A172 (cell line): ENCODE data around the gene SIPA1L3. TPM values are rescaled to one million over a fixed set of nuclear protein-coding genes. Genes with fewer than 3 reads are reported as not detected.

Source experiments
- DNase-seq: peaks from one replicate; pipeline ENCODE4 v3.0.0-alpha.2; 2015; ENCODE audit warnings: low spot score
- total RNA-seq: library from RNA; depleted of rRNA; stranded (reverse); fragments of >200 nt; shearing (Covaris generic); gene quantifications from 2 replicates; pipeline ENCODE4 v1.2.3, GENCODE V29; 2014

Gene SIPA1L3
- total RNA-seq, 1 experiment from 2014 or later = 42.2 TPM

DNA sequence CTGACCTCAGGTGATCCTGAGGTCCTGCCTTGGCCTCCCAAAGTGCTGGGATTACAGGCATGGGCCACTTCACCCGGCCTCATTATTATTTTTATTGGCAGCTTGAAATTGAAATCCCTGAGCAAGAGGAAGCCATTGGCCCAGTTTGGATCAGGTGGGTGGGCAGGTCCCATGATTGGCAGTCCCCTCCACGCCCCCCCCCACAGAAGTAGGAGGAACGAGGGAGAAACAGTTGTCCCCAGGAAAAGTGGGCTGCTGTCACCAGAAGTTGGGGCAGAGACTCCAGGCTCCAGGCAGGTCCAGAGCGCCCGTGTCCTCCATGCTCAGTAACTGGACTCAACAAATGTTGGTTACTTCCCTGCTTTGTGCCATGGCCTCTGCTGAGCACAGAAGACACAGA is 70.4 kb downstream of the SIPA1L3 start:
- DNase-seq = no peak

DNA sequence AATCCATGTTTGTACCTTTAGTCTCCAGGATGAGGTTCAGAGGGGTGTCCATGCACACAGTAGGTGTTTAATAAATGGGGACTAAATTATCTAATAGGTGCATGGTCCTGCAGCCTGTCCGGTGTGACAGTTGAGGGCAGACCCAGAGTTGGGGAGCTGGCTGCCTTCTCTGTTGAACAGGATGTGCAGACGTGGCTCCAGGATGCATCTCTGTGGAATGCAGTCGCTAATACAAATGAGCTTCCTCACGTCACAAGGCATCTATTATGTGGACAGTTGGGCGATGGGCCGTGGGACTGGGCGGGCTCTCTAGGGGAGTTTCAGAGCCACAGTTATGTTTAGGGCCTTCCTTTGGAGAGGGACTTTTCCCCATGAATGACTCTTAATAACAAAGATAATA is 71.0 kb downstream of the SIPA1L3 start:
- DNase-seq = peak; percentile 92

DNA sequence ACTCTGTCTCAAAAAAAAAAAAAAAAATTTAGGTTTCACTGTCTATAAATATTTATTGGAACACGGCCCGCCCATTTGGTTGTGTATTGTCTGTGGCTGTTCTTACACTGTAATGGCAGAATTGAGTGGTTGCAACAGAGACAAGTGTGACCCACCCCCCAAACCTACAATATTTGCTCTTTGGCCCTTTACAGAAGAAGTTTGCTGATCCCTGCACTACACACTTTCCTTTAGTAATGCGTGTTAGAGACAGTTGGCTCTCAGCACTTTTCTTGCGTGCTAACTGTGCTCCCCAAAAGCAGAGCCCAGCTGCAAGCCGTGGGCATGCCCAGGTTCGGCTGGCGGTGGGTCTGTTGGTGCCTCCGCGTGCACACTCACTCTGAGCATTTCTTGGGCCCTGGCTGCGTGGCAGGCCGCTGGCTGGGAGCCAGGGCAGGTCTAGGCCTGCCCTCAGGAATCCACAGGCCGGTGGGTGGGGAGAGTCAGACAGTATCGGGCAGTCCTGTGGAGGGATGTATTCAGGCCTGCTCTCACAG is 72.6 kb downstream of the SIPA1L3 start:
- DNase-seq = no peak

DNA sequence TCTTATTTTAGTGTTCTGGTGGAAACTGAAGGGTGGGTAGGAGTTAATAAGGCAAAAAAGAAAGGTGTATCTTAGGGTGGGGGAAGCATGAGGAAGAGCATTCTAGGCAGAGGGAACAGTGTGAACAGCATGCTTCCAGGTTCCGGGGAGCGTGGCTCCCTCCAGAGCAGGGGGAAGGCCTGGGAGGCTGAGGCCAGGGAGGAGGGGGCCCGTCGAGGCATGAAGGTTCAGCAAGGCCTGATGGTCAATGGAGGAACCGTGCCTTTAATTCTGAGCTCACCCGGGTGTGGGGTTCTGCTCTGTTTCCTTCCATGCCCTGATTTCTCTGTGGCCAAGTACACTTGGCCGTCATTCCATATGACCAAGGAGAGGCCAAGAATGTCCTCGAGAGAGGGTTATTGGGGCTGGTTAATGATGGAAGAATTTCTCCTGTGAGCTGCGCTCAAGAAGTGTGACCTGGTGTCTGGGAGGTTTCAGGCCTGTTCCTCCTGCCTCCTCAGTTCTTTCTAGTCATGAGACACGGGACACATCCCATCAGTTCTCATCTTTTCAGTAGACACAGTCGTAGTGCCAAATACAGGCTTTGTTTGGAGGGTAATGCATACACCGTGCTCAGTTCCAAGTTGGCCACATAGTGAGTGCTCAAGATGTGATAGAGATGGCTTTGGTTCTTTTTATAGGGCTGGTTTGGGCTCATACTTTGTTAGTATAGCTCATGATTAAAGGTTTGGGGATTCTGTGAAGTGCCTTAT is 73.6 kb downstream of the SIPA1L3 start:
- no peak for DNase-seq

DNA sequence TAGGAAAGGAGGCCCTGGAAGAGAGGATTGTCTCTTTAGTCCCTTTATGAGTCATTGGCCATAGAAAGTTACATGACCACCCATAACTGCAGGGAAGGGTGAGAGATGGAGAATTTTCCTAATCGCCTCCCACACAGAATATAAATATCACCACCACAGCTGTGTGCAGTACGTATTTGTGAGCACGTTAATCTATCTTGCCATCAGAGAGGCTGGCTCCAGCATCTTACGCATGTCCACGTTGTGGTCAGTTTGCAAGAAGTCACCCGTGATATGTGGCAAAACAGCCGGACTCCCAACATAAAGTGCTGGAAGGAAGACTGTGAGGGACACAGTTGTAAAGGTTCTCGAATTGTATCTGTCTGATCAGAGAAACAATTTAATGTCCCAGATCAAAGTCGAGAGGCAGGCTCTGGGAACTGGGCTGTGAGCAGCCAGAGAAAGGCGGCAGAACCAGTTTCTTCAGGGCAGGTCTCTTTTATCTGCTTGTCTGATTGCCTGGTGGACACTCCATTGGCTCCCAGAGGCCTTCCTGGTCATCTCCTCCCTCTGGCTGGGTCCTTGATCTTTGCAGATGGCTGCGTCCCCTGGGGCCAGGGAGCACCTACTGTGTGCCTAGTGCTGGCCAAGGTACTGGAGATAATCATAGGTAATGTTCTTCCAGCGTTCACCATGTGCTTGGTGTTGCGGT is 74.9 kb downstream of the SIPA1L3 start:
- DNase-seq = no peak

DNA sequence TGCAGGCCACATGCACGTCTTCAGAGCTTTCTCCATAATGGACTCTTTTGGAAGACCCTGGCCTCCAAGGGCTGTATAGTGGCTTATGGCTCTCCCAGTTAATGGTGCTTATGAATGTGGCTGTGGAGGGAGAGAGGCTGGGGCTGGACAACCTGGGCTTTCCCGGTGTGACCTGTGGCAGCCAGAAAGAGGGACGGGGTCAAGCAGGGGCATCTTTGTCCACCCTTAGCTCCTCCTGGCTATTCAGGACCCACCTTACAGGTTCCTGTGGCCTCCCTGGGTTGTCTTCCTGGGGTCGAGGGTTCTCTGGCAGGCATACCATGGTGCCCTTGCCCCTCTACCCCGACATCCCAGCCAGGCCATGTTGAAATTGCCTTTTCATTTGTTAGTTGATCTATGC is 75.6 kb downstream of the SIPA1L3 start:
- no peak for DNase-seq

DNA sequence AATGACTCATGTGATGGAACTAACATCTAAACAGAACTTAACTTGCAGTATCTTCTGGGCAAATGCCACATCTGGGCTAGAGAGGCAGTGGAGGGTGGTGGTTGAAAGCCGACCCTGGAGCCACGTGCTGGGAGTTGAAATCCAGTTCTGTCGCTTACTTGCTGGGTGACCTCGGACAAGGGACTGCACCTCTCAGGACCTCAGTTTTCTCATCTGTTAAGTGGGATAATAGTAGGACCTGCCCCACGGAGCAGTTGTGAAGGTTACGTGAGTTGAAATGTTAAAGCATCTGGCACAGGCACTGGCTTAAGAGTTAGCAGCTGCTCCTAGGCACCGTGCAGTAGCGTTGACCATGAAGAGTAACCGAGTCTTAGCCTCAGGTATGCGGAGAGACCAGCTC is 76.1 kb downstream of the SIPA1L3 start:
- no peak for DNase-seq

DNA sequence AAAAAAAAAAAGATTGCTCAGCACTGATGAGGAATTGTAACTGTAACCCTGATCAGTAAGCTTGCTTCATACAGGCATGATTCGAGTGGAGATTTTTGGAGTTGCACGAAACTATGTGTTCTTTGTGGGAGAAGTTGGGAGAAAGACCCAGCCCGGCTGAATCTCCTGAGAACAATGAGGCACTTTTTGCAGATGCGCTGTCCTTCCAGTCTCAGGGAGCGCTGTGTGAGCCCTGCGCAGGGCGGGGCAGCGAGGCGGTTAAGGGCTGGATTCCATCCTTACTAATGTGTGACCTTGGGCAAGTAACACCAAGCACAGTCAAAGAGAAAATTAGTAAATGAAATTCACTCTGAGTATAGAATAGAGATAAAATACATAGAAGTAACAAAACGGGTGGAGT is 76.9 kb downstream of the SIPA1L3 start:
- no peak for DNase-seq

DNA sequence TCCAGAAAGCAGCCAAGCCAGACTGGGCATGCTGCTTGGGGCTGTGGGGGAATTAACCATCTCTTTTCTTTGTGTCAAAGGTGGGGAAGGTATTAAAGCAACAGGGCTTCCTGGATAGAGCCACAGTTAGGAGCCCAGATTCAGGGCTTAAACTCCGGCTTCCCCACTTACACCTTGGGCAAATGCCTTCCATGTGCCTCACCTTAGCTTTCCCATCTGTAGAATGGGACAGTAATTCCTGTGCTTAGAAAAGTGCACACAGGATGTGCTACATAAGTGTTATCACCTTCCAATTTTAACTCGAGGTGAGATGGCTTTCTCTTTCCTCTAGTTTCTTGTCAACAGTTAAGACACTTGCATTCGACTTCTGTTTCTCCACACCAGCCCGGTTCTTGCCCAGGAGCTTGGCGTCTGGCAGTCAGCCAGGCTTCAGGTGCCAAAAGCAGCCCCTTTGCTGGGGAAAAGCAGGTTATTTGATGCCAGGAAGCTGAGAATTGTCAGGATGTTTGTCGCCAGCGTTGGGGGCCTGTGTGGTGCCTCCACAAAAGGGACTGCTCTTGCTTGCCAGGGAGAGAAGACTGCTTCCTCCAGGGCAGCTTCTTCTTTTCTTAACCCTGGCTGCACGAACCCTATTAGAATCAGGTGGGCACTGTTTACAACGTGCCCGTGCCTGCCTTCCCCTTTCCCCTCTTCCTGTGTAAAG is 79.2 kb downstream of the SIPA1L3 start:
- no peak for DNase-seq

DNA sequence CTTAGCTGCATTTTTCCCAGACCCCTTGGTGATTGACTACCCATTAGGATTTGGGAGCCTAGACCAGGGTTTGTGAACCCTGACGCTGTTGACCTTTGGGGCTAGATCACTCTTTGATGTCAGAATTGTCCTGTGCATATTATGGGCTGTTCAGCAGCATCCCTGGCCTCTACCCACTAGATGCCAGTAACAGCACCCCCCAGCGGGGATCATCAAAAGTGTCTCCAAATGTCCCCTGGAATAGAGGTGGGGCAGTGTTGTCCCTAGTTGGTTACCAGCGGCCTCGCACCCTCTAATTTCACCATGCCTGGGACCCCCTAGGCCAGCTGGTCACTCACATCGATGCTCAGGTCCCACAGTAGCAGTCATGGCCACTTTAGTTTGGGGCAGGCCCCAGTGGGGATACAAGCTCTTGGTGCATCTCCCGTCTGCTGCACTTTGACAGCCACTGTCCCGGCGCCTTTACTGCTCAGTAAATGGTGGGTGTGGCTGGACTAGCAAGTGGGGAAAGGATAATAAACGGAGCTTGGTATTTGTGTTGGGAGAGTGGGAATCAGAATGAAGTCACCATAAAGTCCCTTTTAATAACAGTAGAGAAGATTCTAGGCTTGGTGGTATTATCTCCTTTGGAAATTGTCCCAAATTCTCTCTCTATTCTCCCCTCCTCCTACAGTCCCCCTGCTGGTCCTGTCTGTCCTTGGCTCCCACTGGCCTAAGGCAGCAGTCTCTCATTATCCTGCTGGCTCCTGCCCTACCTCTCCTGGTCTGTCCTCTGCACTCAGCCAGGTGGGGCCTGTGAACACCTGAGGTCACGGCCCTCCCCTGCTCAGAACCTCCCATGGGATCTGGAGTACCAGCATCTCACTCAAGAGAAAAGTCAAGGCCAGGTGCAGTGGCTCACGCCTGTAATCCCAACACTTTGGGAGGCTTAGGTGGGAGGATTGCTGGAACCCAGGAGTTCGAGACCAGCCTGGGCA is 80.6 kb downstream of the SIPA1L3 start:
- no peak for DNase-seq

DNA sequence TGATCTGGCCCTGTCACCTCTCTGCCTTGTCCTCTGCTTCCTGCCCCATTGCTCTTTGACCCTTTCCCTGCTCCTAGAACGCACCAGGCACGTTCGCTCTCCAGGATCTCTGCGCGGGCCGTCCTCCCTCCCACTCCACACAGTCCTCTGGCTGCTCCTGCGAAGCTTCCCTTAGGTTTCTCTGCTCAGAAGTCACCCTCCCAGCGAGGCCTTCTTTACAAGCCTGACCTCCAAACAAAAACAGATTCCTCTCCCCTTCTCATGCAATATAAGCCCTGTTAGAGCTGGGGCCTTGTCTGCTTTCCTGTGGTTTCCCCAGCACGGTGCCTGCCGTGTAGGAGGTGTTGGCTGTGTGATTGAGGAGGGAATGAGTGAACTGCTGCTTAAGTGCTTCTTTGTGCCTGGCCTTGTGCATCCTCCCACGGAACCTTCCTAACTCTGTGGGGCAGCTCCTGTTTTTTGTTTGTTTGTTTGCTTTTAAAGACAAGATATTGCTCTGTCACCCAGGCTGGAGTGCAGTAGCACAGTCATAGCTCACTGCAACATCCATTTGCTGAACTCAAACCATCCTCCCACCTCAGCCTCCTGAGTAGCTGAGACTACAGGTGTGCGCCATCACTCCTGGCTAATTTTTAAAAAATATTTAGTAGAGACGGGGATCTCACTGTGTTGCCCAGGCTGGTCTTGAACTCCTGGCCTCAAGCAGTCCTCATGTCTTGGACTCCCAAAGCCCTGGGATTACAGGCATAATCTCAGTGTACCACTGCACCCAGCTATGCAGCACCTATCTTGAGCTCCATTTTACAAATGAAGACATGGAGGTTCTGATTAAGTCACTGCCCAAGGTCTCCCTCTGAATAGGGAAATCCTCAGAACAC is 82.0 kb downstream of the SIPA1L3 start:
- DNase-seq = no peak

DNA sequence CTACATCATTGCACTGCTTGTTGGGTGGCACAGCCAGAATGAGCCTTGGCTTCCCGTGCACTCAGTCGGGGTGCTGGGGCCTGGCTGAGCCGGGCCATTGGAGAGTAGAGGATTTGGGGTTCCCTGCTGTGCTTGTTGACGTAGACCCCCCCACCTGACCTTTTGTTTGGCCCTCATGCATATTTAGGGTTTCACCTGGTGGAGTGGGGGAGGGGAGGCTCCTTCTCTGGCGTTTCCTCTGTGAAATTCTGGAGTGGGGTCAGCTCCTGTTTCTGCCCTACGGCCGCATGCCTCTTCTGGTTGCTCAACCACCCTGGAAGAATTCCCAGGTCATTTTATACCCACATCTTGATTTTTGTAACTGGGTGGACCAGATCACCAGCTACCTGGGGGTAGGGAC is 82.8 kb downstream of the SIPA1L3 start:
- no peak for DNase-seq

DNA sequence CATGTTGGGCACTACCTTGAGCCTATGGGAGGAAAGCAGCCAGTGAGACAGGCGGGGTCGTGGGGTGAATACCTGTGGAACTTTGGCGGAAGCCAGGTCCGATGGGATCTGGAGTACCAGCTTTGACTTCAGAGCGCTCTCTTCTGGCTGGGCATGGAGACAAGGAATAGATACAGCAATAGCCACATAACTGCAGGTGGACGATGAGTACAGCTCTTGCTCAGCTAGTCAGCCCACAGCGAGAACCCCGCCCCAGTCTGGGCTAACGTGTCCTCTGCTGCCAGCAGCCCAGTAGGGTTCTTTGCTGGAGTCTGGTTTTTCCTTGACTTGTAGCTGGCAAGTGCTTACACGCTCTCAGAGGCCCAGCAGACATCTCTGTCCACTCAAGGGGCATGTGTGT is 83.4 kb downstream of the SIPA1L3 start:
- peak; percentile 55 for DNase-seq

DNA sequence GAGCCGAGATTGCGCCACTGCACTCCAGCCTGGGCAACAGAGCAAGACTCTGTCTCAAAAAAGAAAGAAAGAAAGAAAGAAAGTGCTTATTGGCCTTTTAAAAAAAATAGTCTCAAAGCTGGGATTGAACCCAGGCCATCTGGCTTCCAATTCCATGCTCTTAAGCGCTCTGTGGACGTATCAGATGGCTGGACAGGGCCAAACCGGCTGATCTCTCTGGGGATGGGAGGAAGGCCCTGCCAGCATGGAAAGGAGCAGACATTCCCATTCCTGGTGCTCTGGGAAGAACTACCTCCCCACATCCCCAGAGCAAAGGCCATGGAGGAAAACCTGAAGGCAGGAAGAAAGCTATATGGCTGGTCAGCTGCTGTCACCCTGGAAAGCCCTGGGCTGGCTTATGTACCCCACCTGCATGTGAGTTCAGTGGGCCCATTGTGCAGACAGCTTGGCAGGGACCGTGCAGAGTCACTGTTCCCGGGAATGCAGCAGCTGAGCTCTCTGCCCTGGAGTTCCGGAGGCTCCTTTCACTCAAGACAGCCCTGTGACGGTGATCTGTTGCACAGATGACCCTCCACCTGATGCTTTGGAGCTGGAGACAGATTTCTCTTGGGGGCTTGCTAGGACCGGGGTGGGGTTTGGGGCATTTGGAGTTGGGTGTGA is 84.3 kb downstream of the SIPA1L3 start:
- no peak for DNase-seq

DNA sequence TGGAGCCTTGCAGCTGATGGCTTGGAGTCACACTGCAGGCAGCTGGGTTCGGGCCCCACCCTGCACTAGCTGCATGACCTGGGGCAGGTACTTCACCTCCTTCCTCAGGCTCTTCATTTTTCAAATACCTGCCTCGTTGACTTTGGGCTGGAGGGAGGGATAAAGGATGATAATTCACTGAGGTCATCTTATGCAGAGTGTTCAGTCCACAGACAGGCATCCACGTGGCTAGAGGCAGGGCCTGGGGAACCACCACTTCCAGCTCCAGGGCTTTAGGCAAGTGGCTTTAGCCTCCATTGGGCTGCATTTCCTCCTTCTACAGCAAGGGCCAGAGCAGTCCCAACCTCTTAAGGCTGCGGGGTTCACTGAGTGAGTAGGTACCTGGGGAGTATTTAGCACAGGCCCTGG is 84.8 kb downstream of the SIPA1L3 start:
- peak; percentile 31 for DNase-seq

DNA sequence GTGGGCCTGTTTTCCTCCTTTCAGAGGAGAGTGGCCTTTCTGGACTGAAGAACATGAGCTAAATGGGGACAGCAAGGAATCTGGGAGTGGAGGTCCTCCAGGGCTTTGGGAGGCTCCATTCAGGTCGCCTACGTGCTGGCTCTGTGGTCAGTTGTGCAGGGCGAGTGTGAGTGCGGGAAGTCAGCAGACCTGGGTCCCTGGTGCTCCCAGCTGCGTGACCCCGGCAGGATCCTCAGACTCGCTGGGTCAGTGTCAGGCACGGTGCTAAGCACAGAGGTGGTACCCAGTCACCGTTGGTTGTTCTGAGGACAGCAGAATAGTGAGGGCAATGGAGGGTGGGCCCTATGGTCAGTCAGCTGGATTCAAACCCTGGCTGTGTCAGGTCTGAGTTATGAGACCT is 85.8 kb downstream of the SIPA1L3 start:
- DNase-seq = no peak

DNA sequence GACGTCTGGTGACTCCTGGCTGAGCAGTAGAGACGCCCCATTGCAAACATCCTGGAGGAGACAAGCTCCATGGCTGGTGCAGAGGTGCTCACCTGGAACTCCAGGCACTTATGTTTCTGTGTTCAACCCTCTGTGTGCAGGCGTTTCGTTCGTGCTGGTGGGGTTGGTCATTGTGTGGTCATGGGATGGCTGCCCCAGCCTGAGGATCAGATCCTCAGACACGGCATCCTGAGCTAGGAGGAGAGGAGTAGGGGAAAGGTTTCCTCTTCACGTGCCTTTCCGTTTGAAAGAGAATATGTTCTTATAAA is 87.8 kb downstream of the SIPA1L3 start:
- DNase-seq = no peak

DNA sequence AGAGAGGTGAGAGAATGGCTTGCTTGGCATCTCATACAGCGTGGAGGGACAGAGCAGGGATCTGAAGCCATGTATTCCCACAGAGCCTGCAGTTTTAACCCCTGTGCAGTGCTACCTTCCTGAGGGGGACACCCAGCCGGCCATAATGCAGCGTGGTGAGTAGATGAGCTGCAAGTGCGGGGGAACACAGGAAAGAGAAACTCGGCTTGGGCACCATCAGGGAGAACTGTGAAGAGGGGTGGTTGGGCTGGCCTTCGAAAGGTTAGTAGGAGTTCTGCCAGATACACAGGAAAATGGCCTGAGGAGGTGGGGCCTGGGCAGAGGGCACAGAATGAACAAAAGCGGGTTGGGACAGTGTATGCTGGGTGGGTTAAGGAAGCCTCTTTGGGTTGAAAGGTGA is 88.3 kb downstream of the SIPA1L3 start:
- no peak for DNase-seq

DNA sequence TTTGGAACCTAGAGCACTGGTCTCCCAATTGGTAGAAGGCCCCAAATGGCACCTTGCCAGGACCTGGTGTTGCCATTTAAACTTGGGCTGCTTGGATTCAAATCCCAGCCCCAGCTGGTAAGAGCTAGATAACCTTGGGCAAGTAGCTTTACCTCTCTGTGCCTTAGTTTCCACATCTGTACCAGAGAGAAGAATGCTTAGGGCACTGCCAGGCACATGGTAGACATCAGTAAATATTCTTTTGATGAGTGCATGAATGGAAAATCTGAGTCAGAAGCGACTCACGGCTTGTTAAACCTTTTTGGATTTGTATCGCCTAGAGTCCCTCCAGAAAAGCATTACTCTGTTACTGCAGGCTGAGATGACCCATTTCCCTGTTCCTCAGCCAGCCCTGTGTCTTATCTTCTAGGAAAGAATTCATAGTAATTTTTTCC is 90.9 kb downstream of the SIPA1L3 start:
- DNase-seq = peak; percentile 96

DNA sequence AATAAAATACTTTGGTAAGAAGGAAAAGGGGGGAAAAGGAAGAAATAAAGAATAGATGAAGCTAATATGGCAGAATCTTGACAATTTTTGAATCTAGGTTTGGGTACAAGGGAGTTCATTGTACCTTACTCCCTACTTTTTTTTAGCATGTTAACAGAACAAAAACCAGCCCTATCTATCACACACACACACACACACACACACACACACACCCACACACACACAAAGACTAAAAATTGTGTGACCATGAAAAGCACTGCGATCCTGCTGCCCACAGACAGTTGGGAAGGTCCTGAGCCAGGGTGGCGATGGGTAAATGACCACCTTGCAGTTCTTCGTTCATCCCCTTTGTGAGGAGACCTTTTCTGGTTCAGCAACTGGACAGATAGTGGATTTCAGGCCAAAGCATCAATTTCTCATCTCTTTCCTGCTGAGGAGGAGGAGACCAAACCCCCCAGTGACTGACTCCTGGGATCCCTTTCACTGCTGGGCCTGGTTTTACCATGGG is 91.8 kb downstream of the SIPA1L3 start:
- no peak for DNase-seq
